BLaER1 (cell line): ENCODE results near the gene TGDS.
"Not testable (repeated sequence)": the region's sequence is repeated elsewhere in the genome, so short reads cannot be mapped to it uniquely, and the experiment has no call there.

Experiments used
- H3K27ac ChIP-seq: shearing (Covaris generic); formaldehyde crosslinking; 2 replicates; pipeline ENCODE4 v1.8.1; 2022
- H3K27me3 ChIP-seq: shearing (Covaris generic); formaldehyde crosslinking; 2 replicates; pipeline ENCODE4 v1.8.1; 2022
- H3K36me3 ChIP-seq: shearing (Covaris generic); formaldehyde crosslinking; 2 replicates; pipeline ENCODE4 v1.8.1; 2022
- H3K4me1 ChIP-seq: shearing (Covaris generic); formaldehyde crosslinking; 2 replicates; pipeline ENCODE4 v1.8.1; 2022
- H3K4me2 ChIP-seq: shearing (Covaris generic); formaldehyde crosslinking; 2 replicates; pipeline ENCODE4 v1.8.1; 2022
- H3K4me3 ChIP-seq: shearing (Covaris generic); formaldehyde crosslinking; 2 replicates; pipeline ENCODE4 v1.8.1; 2022
- H3K9ac ChIP-seq: shearing (Covaris generic); formaldehyde crosslinking; 2 replicates; pipeline ENCODE4 v1.8.1; 2022
- H3K9me3 ChIP-seq: shearing (Covaris generic); formaldehyde crosslinking; 2 replicates; pipeline ENCODE4 v1.8.1; 2022
- H4K20me1 ChIP-seq: shearing (Covaris generic); formaldehyde crosslinking; 2 replicates; pipeline ENCODE4 v1.8.1; 2022
- Cebpa-rat ChIP-seq: shearing (Covaris generic); IDR thresholded peaks from 2 replicates; pipeline ENCODE4 v1.8.1; 2022

TGDS gene

GRCh38 chr13:94595950-94596574, at the start of gene TGDS:
Gene TGDS (minus strand): TSS chr13:94596152. CDS start chr13:94596136, 16 bp downstream.
- Histone ChIP-seq H4K20me1 (no peaks in the 10 kb centered on the region), H3K4me3 (peak within 1 kb of the TSS; percentile 91), H3K36me3 (peaks cover 20% of the 10 kb centered on the region), H3K27me3 (no peaks in the 10 kb centered on the region), H3K9me3 (peaks cover 8% of the 10 kb centered on the region; the same call in 1 of the 2 replicates), H3K27ac (peak within 1 kb of the TSS; percentile 91), H3K9ac (peak within 1 kb of the TSS; percentile 93), H3K4me1 (peaks cover 29% of the 10 kb centered on the region), H3K4me2 (peak within 1 kb of the TSS; percentile 91)
- no peak for TF ChIP-seq Cebpa-rat

DNA sequence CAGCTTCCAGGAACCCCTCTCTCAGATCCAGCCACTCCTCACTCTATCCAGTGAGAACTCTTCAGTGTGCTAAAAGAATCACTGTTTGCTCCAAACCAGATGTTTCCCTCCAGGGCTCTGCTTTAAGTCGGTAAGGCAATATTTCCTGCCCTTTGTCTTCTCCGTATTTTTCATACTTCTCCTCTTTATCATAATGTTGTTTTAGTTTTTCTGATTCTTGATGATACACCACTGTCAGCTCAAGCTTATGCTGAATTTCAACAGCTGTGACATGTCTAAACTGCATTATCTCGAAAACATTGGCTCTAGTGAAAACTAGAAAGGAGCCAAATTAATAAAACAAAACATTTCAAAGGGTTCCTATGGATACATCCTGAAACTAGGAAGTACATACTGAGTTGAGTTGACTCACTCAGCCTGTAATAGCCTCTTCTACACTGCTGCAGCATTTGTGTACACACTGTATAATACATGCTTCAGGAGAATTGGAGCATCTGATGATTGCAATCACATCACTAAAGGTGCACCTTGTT, 45.5 kb upstream of the TGDS start:
- no peak overlapping the region for H3K4me3 ChIP-seq

DNA sequence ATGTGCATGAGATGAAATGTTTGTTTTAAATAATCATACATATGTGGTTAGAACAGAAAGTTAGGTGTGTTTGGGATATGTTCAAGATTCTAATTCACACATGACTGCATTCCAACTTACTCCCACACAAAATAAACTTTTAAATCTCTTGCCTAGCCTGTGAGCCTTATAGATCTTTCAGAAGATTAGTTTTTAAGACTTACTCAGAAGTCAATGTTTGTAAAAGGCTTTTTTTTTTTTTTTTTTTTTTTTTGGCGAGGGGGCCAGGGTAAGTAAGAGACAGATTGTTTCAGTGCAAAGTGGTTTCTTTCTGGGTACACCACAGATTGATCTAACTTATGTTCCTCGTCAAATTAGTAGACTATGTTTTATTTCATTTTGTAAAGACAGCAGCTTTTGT, 44.8 kb upstream of the TGDS start:
- no peak for TF ChIP-seq Cebpa-rat
- Histone ChIP-seq H3K36me3 (no peaks in the 10 kb centered on the region), H3K27ac (no peak overlapping the region), H3K9me3 (no peaks in the 10 kb centered on the region), H3K4me3 (no peak overlapping the region), H3K4me2 (no peak overlapping the region), H4K20me1 (no peaks in the 10 kb centered on the region), H3K4me1 (no peaks in the 10 kb centered on the region), H3K9ac (no peak overlapping the region), H3K27me3 (no peaks in the 10 kb centered on the region)

More for the DNA sequence above, 45.5 kb upstream of the TGDS start:
- no peaks in the 10 kb centered on the region for H3K9me3 ChIP-seq
- H3K27me3 ChIP-seq, result no peaks in the 10 kb centered on the region
- no peaks in the 10 kb centered on the region for H4K20me1 ChIP-seq
- no peaks in the 10 kb centered on the region for H3K4me1 ChIP-seq
- H3K36me3 ChIP-seq, result no peaks in the 10 kb centered on the region
- H3K9ac ChIP-seq, result no peak overlapping the region
- H3K27ac ChIP-seq, result no peak overlapping the region
- TF ChIP-seq Cebpa-rat, result no peak
- H3K4me2 ChIP-seq, result no peak overlapping the region

- H3K4me2 ChIP-seq, H3K9me3 ChIP-seq, H3K4me3 ChIP-seq, H3K9ac ChIP-seq, H3K4me1 ChIP-seq, H3K27ac ChIP-seq, H3K36me3 ChIP-seq, H3K27me3 ChIP-seq, H4K20me1 ChIP-seq: not testable (repeated sequence)
Measured at GRCh38 chr13:94637677-94638076, 41.7 kb upstream of the TGDS start.

DNA sequence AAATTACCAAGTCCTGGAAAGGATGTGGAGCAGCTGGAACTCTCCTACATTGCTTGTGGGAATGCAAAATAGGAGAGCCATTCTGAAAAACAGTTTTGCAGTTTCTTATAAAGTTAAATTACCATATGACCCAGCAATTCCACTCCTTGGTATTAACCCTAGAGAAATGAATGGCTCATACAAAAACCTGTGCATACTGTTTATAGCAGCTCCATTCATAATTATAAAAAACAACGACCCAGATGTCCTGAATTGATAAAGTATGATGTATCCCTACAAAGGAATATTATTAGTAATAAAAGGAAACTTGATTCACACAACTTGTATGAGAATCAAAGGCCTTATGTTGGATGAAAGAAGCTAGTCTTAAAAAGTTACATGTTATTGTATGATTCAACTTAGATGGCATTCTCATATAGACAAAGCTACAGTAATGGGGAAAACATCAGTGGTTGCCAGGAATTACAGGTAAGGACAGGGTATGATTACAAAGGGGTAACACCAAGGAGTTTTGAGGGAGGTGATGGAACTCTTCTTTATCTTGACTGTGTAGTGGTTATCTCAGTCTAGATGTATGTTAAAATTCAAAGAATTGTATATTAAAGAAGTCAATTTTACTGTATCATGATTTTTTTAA, 41.1 kb upstream of the TGDS start:
- no peaks in the 10 kb centered on the region for H3K4me1 ChIP-seq
- no peaks in the 10 kb centered on the region for H3K36me3 ChIP-seq
- H3K9ac ChIP-seq, result no peak overlapping the region
- no peak overlapping the region for H3K4me2 ChIP-seq
- H3K27ac ChIP-seq, result no peak overlapping the region
- H3K4me3 ChIP-seq, result no peak overlapping the region
- H3K9me3 ChIP-seq, result no peaks in the 10 kb centered on the region
- H4K20me1 ChIP-seq, result no peaks in the 10 kb centered on the region
- no peaks in the 10 kb centered on the region for H3K27me3 ChIP-seq
- no peak for TF ChIP-seq Cebpa-rat

DNA sequence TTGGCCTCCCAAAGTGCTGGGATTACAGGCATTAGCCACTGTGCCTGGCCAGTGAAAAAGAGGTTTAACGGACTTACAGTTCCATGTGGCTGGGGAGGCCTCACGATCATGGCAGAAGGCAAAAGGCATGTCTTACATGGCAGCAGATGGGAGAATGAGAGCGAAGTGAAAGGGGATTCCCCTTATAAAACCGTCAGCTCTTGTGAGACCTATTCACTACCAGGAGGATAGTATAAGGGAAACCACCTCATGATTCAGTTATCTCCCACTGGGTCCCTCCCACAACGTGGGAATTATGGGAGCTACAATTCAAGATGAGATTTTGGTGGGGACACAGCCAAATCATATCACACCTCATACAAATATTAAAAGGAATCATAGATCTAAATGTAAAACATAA, 40.1 kb upstream of the TGDS start:
- H3K4me1 ChIP-seq, H4K20me1 ChIP-seq, H3K4me2 ChIP-seq, H3K36me3 ChIP-seq, H3K4me3 ChIP-seq, H3K9ac ChIP-seq, H3K9me3 ChIP-seq, H3K27ac ChIP-seq, H3K27me3 ChIP-seq: not testable (repeated sequence)

- Histone ChIP-seq H3K27ac (no peak overlapping the region), H4K20me1 (no peaks in the 10 kb centered on the region), H3K9me3 (no peaks in the 10 kb centered on the region), H3K36me3 (peaks cover 20% of the 10 kb centered on the region), H3K4me1 (no peaks in the 10 kb centered on the region), H3K4me3 (no peak overlapping the region), H3K27me3 (no peaks in the 10 kb centered on the region), H3K4me2 (no peak overlapping the region), H3K9ac (no peak overlapping the region)
- TF ChIP-seq Cebpa-rat, result no peak
Measured at GRCh38 chr13:94632226-94632980, 36.5 kb upstream of the TGDS start.

DNA sequence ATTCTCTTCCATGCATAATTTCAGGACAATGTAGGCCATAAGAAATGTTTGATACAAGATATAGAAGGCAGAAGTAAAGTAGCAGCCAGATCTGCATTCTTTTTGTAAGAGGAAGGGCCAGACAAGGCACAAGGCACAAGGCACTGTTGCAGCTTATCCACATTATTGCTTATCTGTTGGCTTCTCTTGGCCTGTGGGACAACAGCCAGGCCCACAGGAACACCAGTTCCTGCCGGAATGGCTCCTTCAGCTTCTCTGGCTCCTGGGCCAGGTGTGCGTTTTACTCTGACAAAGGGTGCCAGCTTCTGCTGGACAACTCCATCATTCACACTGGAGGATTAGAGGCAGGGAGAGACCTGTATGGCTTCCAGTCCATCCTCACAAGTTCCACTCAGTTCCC, 34.9 kb upstream of the TGDS start:
- Histone ChIP-seq H3K4me3 (no peak overlapping the region), H3K9me3 (no peaks in the 10 kb centered on the region), H3K9ac (no peak overlapping the region), H3K36me3 (peaks cover 20% of the 10 kb centered on the region), H3K27me3 (no peaks in the 10 kb centered on the region), H3K27ac (no peak overlapping the region), H4K20me1 (no peaks in the 10 kb centered on the region), H3K4me2 (no peak overlapping the region), H3K4me1 (no peaks in the 10 kb centered on the region)
- no peak for TF ChIP-seq Cebpa-rat

GRCh38 chr13:94623316-94623715, 27.4 kb upstream of the TGDS start:
- no peak overlapping the region for H3K9ac ChIP-seq
- no peak overlapping the region for H3K4me3 ChIP-seq
- no peak for TF ChIP-seq Cebpa-rat
- no peak overlapping the region for H3K27ac ChIP-seq
- no peaks in the 10 kb centered on the region for H3K9me3 ChIP-seq
- peaks cover 43% of the 10 kb centered on the region for H3K36me3 ChIP-seq
- H3K4me2 ChIP-seq, result no peak overlapping the region
- no peaks in the 10 kb centered on the region for H4K20me1 ChIP-seq
- H3K4me1 ChIP-seq, result no peaks in the 10 kb centered on the region
- H3K27me3 ChIP-seq, result no peaks in the 10 kb centered on the region

DNA sequence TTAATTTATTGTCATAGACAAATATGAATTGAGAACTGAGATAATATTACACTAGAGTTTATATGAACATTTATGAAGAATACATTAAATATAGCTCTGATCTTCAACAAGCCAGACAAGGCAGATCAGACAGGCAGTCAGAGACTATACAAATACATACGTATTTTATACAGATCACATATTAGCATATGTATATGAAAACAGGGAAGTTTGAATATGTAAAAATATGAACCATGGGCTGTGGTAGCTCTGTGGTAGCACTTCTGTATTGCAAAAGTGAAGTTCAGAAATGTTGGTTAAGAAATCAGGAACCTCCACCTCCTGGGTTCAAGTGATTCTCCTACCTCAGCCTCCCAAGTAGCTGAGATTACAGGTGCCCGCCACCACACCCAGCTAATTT, 26.4 kb upstream of the TGDS start:
- Histone ChIP-seq H3K9ac (no peak overlapping the region), H3K4me2 (no peak overlapping the region), H3K4me1 (no peaks in the 10 kb centered on the region), H3K9me3 (no peaks in the 10 kb centered on the region), H4K20me1 (no peaks in the 10 kb centered on the region), H3K4me3 (no peak overlapping the region), H3K27ac (no peak overlapping the region), H3K27me3 (no peaks in the 10 kb centered on the region), H3K36me3 (peaks cover 43% of the 10 kb centered on the region)
- no peak for TF ChIP-seq Cebpa-rat
